ENCODE measurements around the gene GABARAP. TPM values are rescaled to one million over a fixed set of nuclear protein-coding genes. Genes with fewer than 3 reads are reported as not detected.

Gene GABARAP
- total and polyA plus RNA-seq, 2 of the 13 experiments (the other 11 are each of a cell fraction or from before 2014, with no cell fraction given) = 161 to 310 TPM

GRCh38 chr17:7239091-7240027, 2.9 kb downstream of the GABARAP start, which contains the start of gene PHF23 (continued):
- peak; percentile 11; the same call in 1 of the 2 replicates for TF ChIP-seq UBTF (CRISPR knock-in tag; IDR thresholded peaks at IDR 0.05)
- peak; percentile 65; the same call in 1 of the 2 replicates for TF ChIP-seq KDM5B (CRISPR knock-in tag; IDR thresholded peaks at IDR 0.05; ENCODE audit: borderline replicate concordance)
- peak; percentile 48; the same call in 1 of the 2 replicates for TF ChIP-seq NONO (IDR thresholded peaks at IDR 0.05)
- peak; percentile 89; the same call in 1 of the 2 replicates for TF ChIP-seq NONO (CRISPR knock-in tag; conservative IDR thresholded peaks at IDR 0.05)
- no peak for TF ChIP-seq NFIB (CRISPR knock-in tag; IDR thresholded peaks at IDR 0.05; ENCODE audit: borderline replicate concordance)
- no peak for TF ChIP-seq ZNF335 (CRISPR knock-in tag; IDR thresholded peaks at IDR 0.05)
- TF ChIP-seq PPARG (CRISPR knock-in tag; conservative IDR thresholded peaks at IDR 0.05) = no peak
- 0 out of 2 replicates have a peak, but pooled peaks have one; percentile 38 for TF ChIP-seq ZNF275 (CRISPR knock-in tag; IDR thresholded peaks at IDR 0.05; ENCODE audit: borderline replicate concordance)
- TF ChIP-seq ZNF446 (CRISPR knock-in tag; IDR thresholded peaks at IDR 0.05) = no peak
- no peak for TF ChIP-seq NR3C1 (CRISPR knock-in tag; IDR thresholded peaks at IDR 0.05)
- peak; percentile 52; the same call in 1 of the 2 replicates for TF ChIP-seq SKIL (CRISPR knock-in tag; IDR thresholded peaks at IDR 0.05; ENCODE audit: borderline replicate concordance)
- TF ChIP-seq ZNF260 (CRISPR knock-in tag; IDR thresholded peaks at IDR 0.05; ENCODE audit: borderline replicate concordance, low read depth) = no peak
- TF ChIP-seq ZNF556 (CRISPR knock-in tag; IDR thresholded peaks at IDR 0.05; ENCODE audit: borderline replicate concordance) = no peak; the same call in 1 of the 2 replicates
- no peak for TF ChIP-seq ZHX2 (IDR thresholded peaks at IDR 0.05; ENCODE audit: low read depth)
- no peak for TF ChIP-seq ZHX2 (CRISPR knock-in tag; IDR thresholded peaks at IDR 0.05; ENCODE audit: borderline replicate concordance)
- TF ChIP-seq FOXK2 (IDR thresholded peaks at IDR 0.05) = no peak
